Fibroblast of lung (primary cell): ENCODE data around the gene DNAJC27. TPM values are rescaled to one million over a fixed set of nuclear protein-coding genes. Genes with fewer than 3 reads are reported as not detected.

ENCODE experiments used
- DNase-seq, 2 donors: peaks; one replicate each; pipeline versions ENCODE4 v3.0.0 to v3.0.0-alpha.2; 2010; ENCODE audit warnings: low read depth in 2 of 2
- H2AFZ ChIP-seq: 2 replicates; pipeline ENCODE4 v1.5.1; 2012; ENCODE audit warnings: low read length, control low read depth, inconsistent platforms
- H3K27ac ChIP-seq: 2 replicates; pipeline ENCODE4 v1.5.1; 2011; ENCODE audit warnings: low read length, control low read depth; ENCODE audit not compliant: insufficient read depth
- H3K27me3 ChIP-seq: 2 replicates; pipeline ENCODE4 v1.5.1; 2011; ENCODE audit warnings: mild to moderate bottlenecking, low read length; ENCODE audit not compliant: control insufficient read depth, insufficient read depth
- H3K36me3 ChIP-seq: 2 replicates; pipeline ENCODE4 v1.5.1; 2011; ENCODE audit warnings: low read length; ENCODE audit not compliant: control insufficient read depth, insufficient read depth
- H3K4me1 ChIP-seq: 2 replicates; pipeline ENCODE4 v1.5.1; 2011; ENCODE audit warnings: low read length; ENCODE audit not compliant: control insufficient read depth, insufficient read depth; ENCODE audit errors: extremely low read depth
- H3K4me2 ChIP-seq: 2 replicates; pipeline ENCODE4 v1.5.1; 2011; ENCODE audit warnings: low read length, control low read depth; ENCODE audit not compliant: insufficient read depth; ENCODE audit errors: extremely low read depth
- H3K4me3 ChIP-seq, 4 experiments: fragments of 200-600 bp in 1 of 4; sonication (generic) in 1 of 4; replicated peaks in 1 of 4; 2 replicates each; pipeline ENCODE4 v1.5.1; 2011 to 2016; ENCODE audit warnings: low read length in 4 of 4, low read depth in 3 of 4, mild to moderate bottlenecking in 3 of 4, control low read depth in 2 of 4, inconsistent platforms in 1 of 4, mixed read lengths in 1 of 4; ENCODE audit not compliant: insufficient read depth in 1 of 4; ENCODE audit errors: control extremely low read depth in 1 of 4
- H3K79me2 ChIP-seq: 2 replicates; pipeline ENCODE4 v1.5.1; 2012; ENCODE audit warnings: mild to moderate bottlenecking, low read length, inconsistent platforms; ENCODE audit not compliant: control insufficient read depth, insufficient read depth
- H3K9ac ChIP-seq: 2 replicates; pipeline ENCODE4 v1.5.1; 2011; ENCODE audit warnings: mild to moderate bottlenecking, low read length, control low read depth; ENCODE audit not compliant: insufficient read depth
- H3K9me3 ChIP-seq: 2 replicates; pipeline ENCODE4 v1.5.1; 2012; ENCODE audit warnings: low read depth, low read length; ENCODE audit not compliant: control insufficient read depth, insufficient read depth
- H4K20me1 ChIP-seq: 2 replicates; pipeline ENCODE4 v1.5.1; 2011; ENCODE audit warnings: low read length; ENCODE audit not compliant: control insufficient read depth, insufficient read depth; ENCODE audit errors: extremely low read depth
- CTCF ChIP-seq, 2 donors: IDR thresholded peaks in 1 of 2; conservative IDR thresholded peaks in 1 of 2; 1 replicate in 1 of 2; 2 replicates in 1 of 2; pipeline ENCODE4 v1.5.1; 2011 to 2012; ENCODE audit warnings: low read length in 2 of 2, control low read depth in 1 of 2, inconsistent platforms in 1 of 2, low read depth in 1 of 2, mild to moderate bottlenecking in 1 of 2
- EZH2 ChIP-seq: IDR thresholded peaks from 2 replicates; pipeline ENCODE4 v1.5.1; 2012; ENCODE audit warnings: low read length, control low read depth, mild to moderate bottlenecking; ENCODE audit errors: missing control alignments
- polyA plus RNA-seq, 2 donors: library from polyadenylated mRNA; depleted of rRNA in 1 of 2; stranded (reverse) in 1 of 2; unstranded in 1 of 2; fragments of >200 nt; gene quantifications; 2 replicates each; pipeline ENCODE4 v1.2.1, GENCODE V29; 2011 to 2012; ENCODE audit warnings: missing spikeins in 1 of 2
- total RNA-seq: library from RNA; depleted of rRNA; stranded (reverse); fragments of >200 nt; gene quantifications from 2 replicates; pipeline ENCODE4 v1.2.1, GENCODE V29; 2014

Gene DNAJC27
- total and polyA plus RNA-seq, 2 donors (not counting 1 experiment from before 2014, with no cell fraction given), result 5.0 to 7.3 TPM

- Histone ChIP-seq H3K9me3 (no peaks in the 10 kb centered on the region), H3K36me3 (no peaks in the 10 kb centered on the region), H3K4me3 (no peak overlapping the region), H2AFZ (no peak overlapping the region), H3K4me2 (no peak overlapping the region), H3K9ac (no peak overlapping the region), H3K27me3 (no peaks in the 10 kb centered on the region), H3K27ac (no peak overlapping the region), H3K4me1 (no peaks in the 10 kb centered on the region), H4K20me1 (no peaks in the 10 kb centered on the region), H3K79me2 (no peaks in the 10 kb centered on the region)
- TF ChIP-seq EZH2, result no peak
- TF ChIP-seq CTCF (conservative IDR thresholded peaks at IDR 0.05 in 1 of 2, IDR thresholded peaks at IDR 0.05 in 1 of 2; ENCODE audit: low read depth in 1 of 2, low read length in 2 of 2), result no peak
- DNase-seq, result no peak
Measured at GRCh38 chr2:24932715-24933114, 39.0 kb downstream of the DNAJC27 start.

GRCh38 chr2:24930768-24931167 is 41.0 kb downstream of the DNAJC27 start:
- no peak overlapping the region for H3K9ac ChIP-seq
- DNase-seq, result peak in 1 of 2 donors; percentile 36
- no peaks in the 10 kb centered on the region for H3K27me3 ChIP-seq
- no peaks in the 10 kb centered on the region for H3K36me3 ChIP-seq
- no peaks in the 10 kb centered on the region for H3K9me3 ChIP-seq
- no peak overlapping the region for H2AFZ ChIP-seq
- peaks cover 5% of the 10 kb centered on the region for H3K4me1 ChIP-seq
- H4K20me1 ChIP-seq, result no peaks in the 10 kb centered on the region
- no peak overlapping the region for H3K4me3 ChIP-seq
- H3K27ac ChIP-seq, result no peak overlapping the region
- no peak overlapping the region for H3K4me2 ChIP-seq
- H3K79me2 ChIP-seq, result no peaks in the 10 kb centered on the region
- no peak for TF ChIP-seq CTCF (conservative IDR thresholded peaks at IDR 0.05 in 1 of 2, IDR thresholded peaks at IDR 0.05 in 1 of 2; ENCODE audit: low read depth in 1 of 2, low read length in 2 of 2)
- TF ChIP-seq EZH2, result no peak

- Histone ChIP-seq H3K9ac (no peak overlapping the region), H3K4me3 (no peak overlapping the region), H3K27ac (no peak overlapping the region), H3K4me1 (peaks cover 5% of the 10 kb centered on the region), H3K27me3 (no peaks in the 10 kb centered on the region), H3K79me2 (no peaks in the 10 kb centered on the region), H3K36me3 (no peaks in the 10 kb centered on the region), H2AFZ (no peak overlapping the region), H3K4me2 (no peak overlapping the region), H3K9me3 (no peaks in the 10 kb centered on the region), H4K20me1 (no peaks in the 10 kb centered on the region)
- no peak for DNase-seq
- no peak for TF ChIP-seq EZH2
- TF ChIP-seq CTCF (conservative IDR thresholded peaks at IDR 0.05 in 1 of 2, IDR thresholded peaks at IDR 0.05 in 1 of 2; ENCODE audit: low read depth in 1 of 2, low read length in 2 of 2), result no peak
Measured at GRCh38 chr2:24929230-24929629, 42.5 kb downstream of the DNAJC27 start.
